OCI-LY3 (cell line): ENCODE results near the gene TIAM2.

ENCODE experiments used
- H2AFZ ChIP-seq: fragments of 200-600, 300-600 bp; shearing (Covaris generic); 2 replicates; pipeline ENCODE4 v1.6.0; 2014; ENCODE audit warnings: antibody characterized with exemption, low read depth, low read length
- H3K27ac ChIP-seq: fragments of 200-600, 300-600 bp; sonication (generic); 2 replicates; pipeline ENCODE4 v1.5.1; 2014; ENCODE audit warnings: mild to moderate bottlenecking, low read length, moderate library complexity, mixed read lengths
- H3K27me3 ChIP-seq: fragments of 200-600, 300-600 bp; sonication (generic); 2 replicates; pipeline ENCODE4 v1.6.1; 2014; ENCODE audit warnings: low read depth, low read length, mixed read lengths
- H3K36me3 ChIP-seq: fragments of 200-600, 300-600 bp; sonication (generic); replicated peaks from 2 replicates; pipeline ENCODE3; 2014; ENCODE audit warnings: low read depth, low read length, mixed read lengths
- H3K4me1 ChIP-seq: fragments of 300-600, 200-600 bp; sonication (generic); 2 replicates; pipeline ENCODE4 v1.6.1; 2014; ENCODE audit warnings: low read length, mixed read lengths
- H3K4me2 ChIP-seq: fragments of 200-600, 300-600 bp; sonication (generic); 2 replicates; pipeline ENCODE4 v1.6.1; 2014; ENCODE audit warnings: low read length, mixed read lengths
- H3K4me3 ChIP-seq: fragments of 300-600, 200-600 bp; sonication (generic); 2 replicates; pipeline ENCODE4 v1.5.1; 2014; ENCODE audit warnings: antibody characterized with exemption, mild to moderate bottlenecking, low read length, moderate library complexity
- H3K79me2 ChIP-seq: fragments of 300-600, 200-600 bp; shearing (Covaris generic); 2 replicates; pipeline ENCODE4 v1.6.1; 2014; ENCODE audit warnings: mild to moderate bottlenecking, low read length, mixed read lengths
- H3K9ac ChIP-seq: fragments of 300-600, 200-600 bp; shearing (Covaris generic); 2 replicates; pipeline ENCODE4 v1.6.0; 2014; ENCODE audit warnings: mild to moderate bottlenecking, low read length, moderate library complexity
- H3K9me3 ChIP-seq: fragments of 200-600, 300-600 bp; shearing (Covaris generic); 2 replicates; pipeline ENCODE4 v1.6.1; 2014; ENCODE audit warnings: low read length, mixed read lengths; ENCODE audit not compliant: insufficient read depth
- H4K20me1 ChIP-seq: fragments of 200-600, 300-600 bp; sonication (generic); 2 replicates; pipeline ENCODE4 v1.6.1; 2016; ENCODE audit warnings: low read length, mixed read lengths; ENCODE audit not compliant: insufficient read depth
- CTCF ChIP-seq: fragments of 200-600, 300-600 bp; sonication (generic); IDR thresholded peaks from 2 replicates; pipeline ENCODE4 v1.5.1; 2014; ENCODE audit warnings: antibody characterized with exemption, low read length, low read depth
- EZH2phosphoT487 ChIP-seq: fragments of 200-600 bp; shearing (Covaris generic); IDR thresholded peaks from 2 replicates; pipeline ENCODE4 v1.6.1; 2018; ENCODE audit warnings: antibody characterized with exemption, mixed run types, low read depth

The TIAM2 gene

DNA sequence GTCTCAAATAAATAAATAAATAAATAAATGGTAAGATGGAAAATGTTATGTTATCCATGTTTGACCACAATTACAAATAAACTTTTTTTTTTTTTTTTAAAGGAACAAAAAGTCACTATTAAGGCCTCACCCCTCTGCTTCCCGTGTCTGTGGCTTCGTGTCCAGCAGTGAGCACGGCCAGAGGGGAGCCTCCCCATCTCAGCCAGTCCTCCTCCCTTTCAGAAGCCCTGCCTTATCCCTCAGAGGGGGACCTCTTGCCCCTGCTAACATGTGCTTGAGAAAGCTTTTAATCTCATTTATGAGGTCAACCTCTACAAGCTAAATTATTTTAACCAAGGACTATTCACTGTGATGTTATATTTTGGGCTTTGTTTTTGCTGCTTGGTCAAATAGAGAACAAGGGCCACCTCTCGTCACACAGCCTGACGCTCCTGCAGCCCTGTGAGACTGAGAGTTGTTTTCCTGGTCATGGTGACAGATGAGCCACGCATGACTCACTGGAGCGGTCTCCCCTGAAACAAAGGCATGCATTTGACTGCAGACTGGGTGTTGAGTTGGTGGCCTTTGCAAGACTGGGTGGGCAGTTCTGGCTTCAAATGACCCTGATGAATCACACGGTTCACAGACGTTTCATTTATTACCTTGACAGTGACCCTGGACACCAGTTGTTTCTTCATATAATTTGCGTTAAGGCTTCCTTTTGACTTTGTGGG lies 131.8 kb downstream of the TIAM2 start:
- no peaks in the 10 kb centered on the region for H3K27me3 ChIP-seq
- H3K9ac ChIP-seq: no peak overlapping the region
- H3K4me2 ChIP-seq: no peak overlapping the region
- H3K36me3 ChIP-seq: no peaks in the 10 kb centered on the region
- H3K4me1 ChIP-seq: no peaks in the 10 kb centered on the region
- H3K79me2 ChIP-seq: no peaks in the 10 kb centered on the region
- H3K9me3 ChIP-seq: no peaks in the 10 kb centered on the region
- no peak overlapping the region for H3K27ac ChIP-seq
- H3K4me3 ChIP-seq: no peak overlapping the region
- H4K20me1 ChIP-seq: no peaks in the 10 kb centered on the region
- no peak overlapping the region for H2AFZ ChIP-seq
- TF ChIP-seq CTCF (no peak), EZH2phosphoT487 (no peak)

- no peaks in the 10 kb centered on the region for H3K36me3 ChIP-seq
- no peaks in the 10 kb centered on the region for H3K79me2 ChIP-seq
- no peaks in the 10 kb centered on the region for H3K27me3 ChIP-seq
- H3K4me2 ChIP-seq: no peak overlapping the region
- no peaks in the 10 kb centered on the region for H3K4me1 ChIP-seq
- H4K20me1 ChIP-seq: no peaks in the 10 kb centered on the region
- H3K27ac ChIP-seq: no peak overlapping the region
- H3K4me3 ChIP-seq: no peak overlapping the region
- no peak for TF ChIP-seq CTCF
- no peak for TF ChIP-seq EZH2phosphoT487
- no peak overlapping the region for H3K9ac ChIP-seq
- H3K9me3 ChIP-seq: no peaks in the 10 kb centered on the region
- no peak overlapping the region for H2AFZ ChIP-seq
Measured at GRCh38 chr6:155128977-155129376, 133.9 kb downstream of the TIAM2 start.

- Histone ChIP-seq H3K4me3 (no peak overlapping the region), H2AFZ (no peak overlapping the region), H3K27ac (no peak overlapping the region), H3K27me3 (no peaks in the 10 kb centered on the region), H3K9ac (no peak overlapping the region), H3K36me3 (no peaks in the 10 kb centered on the region), H3K4me1 (no peaks in the 10 kb centered on the region), H3K4me2 (no peak overlapping the region), H3K79me2 (no peaks in the 10 kb centered on the region), H3K9me3 (no peaks in the 10 kb centered on the region), H4K20me1 (no peaks in the 10 kb centered on the region)
- no peak for TF ChIP-seq EZH2phosphoT487
- no peak for TF ChIP-seq CTCF
Measured at GRCh38 chr6:155129744-155130143, 134.6 kb downstream of the TIAM2 start.

DNA sequence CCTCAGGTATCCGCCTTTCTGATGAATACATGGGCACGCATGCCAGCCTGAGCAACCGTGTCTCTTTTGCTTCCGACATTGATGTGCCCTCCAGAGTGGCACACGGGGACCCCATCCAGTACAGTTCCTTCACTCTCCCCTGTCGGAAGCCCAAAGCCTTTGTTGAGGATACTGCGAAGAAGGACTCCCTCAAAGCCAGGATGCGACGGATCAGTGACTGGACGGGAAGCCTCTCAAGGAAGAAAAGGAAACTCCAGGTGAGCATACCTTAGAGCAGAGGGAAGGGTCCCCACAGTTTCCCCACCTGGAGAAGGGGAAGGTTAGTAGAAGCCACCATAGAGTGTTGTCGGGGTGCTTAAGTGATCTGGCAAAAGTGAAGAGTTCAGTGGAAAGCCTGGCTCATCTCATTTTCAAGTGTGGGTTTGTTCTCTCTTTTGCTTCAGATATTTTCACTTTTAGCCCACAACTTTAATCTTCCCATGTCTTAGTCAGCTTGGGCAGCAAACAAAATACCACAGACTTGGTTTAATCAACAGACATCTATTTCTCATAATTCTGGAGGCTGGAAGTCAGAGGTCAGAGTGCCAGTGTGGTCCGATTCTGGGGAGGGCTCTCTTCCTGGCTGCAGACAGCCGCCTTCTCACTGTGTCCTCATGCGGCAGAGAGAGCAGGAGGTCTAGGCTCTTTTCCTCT lies 135.2 kb downstream of the TIAM2 start:
- Histone ChIP-seq H3K36me3 (no peaks in the 10 kb centered on the region), H4K20me1 (no peaks in the 10 kb centered on the region), H2AFZ (no peak overlapping the region), H3K4me2 (no peak overlapping the region), H3K4me3 (no peak overlapping the region), H3K79me2 (no peaks in the 10 kb centered on the region), H3K4me1 (no peaks in the 10 kb centered on the region), H3K9ac (no peak overlapping the region), H3K27ac (no peak overlapping the region), H3K27me3 (no peaks in the 10 kb centered on the region), H3K9me3 (no peaks in the 10 kb centered on the region)
- TF ChIP-seq EZH2phosphoT487: no peak
- no peak for TF ChIP-seq CTCF
